Glutamatergic neuron (in vitro differentiated cells): ENCODE results near the gene AKR1C4. TPM values are rescaled to one million over a fixed set of nuclear protein-coding genes. Genes with fewer than 3 reads are reported as not detected.
"Not testable (repeated sequence)": the region's sequence is repeated elsewhere in the genome, so short reads cannot be mapped to it uniquely, and the experiment has no call there.

Experiments
- DNase-seq: peaks from one replicate; pipeline ENCODE4 v3.0.0; 2022
- H3K27ac Mint-ChIP-seq: one replicate; pipeline ENCODE4 v1.8.0; 2020; ENCODE audit warnings: mild to moderate bottlenecking, mixed read lengths, inconsistent platforms; ENCODE audit not compliant: unreplicated experiment
- H3K27me3 Mint-ChIP-seq: one replicate; pipeline ENCODE4 v1.8.0; 2020; ENCODE audit warnings: mild to moderate bottlenecking, moderate library complexity, mixed read lengths, inconsistent platforms; ENCODE audit not compliant: unreplicated experiment
- H3K36me3 Mint-ChIP-seq: one replicate; pipeline ENCODE4 v1.8.0; 2020; ENCODE audit warnings: mild to moderate bottlenecking, mixed read lengths, inconsistent platforms; ENCODE audit not compliant: unreplicated experiment
- H3K4me1 Mint-ChIP-seq: one replicate; pipeline ENCODE4 v1.8.0; 2020; ENCODE audit warnings: mild to moderate bottlenecking, low read depth, mixed read lengths, inconsistent platforms; ENCODE audit not compliant: unreplicated experiment
- H3K4me3 Mint-ChIP-seq: one replicate; pipeline ENCODE4 v1.8.0; 2020; ENCODE audit warnings: mild to moderate bottlenecking, mixed read lengths, inconsistent platforms; ENCODE audit not compliant: unreplicated experiment
- H3K9me3 Mint-ChIP-seq: one replicate; pipeline ENCODE4 v1.8.0; 2020; ENCODE audit warnings: mild to moderate bottlenecking, moderate library complexity, mixed read lengths, inconsistent platforms; ENCODE audit not compliant: unreplicated experiment
- CTCF ChIP-seq: fragments of 200-600 bp; sonication (generic); IDR thresholded peaks from one replicate; pipeline ENCODE4 v1.5.0; 2021; ENCODE audit not compliant: partially characterized antibody, unreplicated experiment
- total RNA-seq: library from RNA; stranded (reverse); fragmentation: NEBNext Ultra II Directional; extraction: Animal tissue kit (Norgen Biotek cat#: 25700); gene quantifications from one replicate; pipeline ENCODE4 v1.2.1, GENCODE V29; 2021; ENCODE audit not compliant: unreplicated experiment

The AKR1C4 gene
- total RNA-seq, 1 donor from 2014 or later: not detected

GRCh38 chr10:5199398-5199797 lies 2.8 kb downstream of the AKR1C4 start:
- no peak for TF ChIP-seq CTCF
- H3K27me3 Mint-ChIP-seq: no peaks in the 10 kb centered on the region
- DNase-seq: no peak
- H3K36me3 Mint-ChIP-seq: no peaks in the 10 kb centered on the region
- H3K9me3 Mint-ChIP-seq: no peaks in the 10 kb centered on the region
- no peak overlapping the region for H3K4me3 Mint-ChIP-seq
- no peaks in the 10 kb centered on the region for H3K4me1 Mint-ChIP-seq
- no peak overlapping the region for H3K27ac Mint-ChIP-seq

GRCh38 chr10:5206799-5207198 lies 10.2 kb downstream of the AKR1C4 start:
- peaks cover 6% of the 10 kb centered on the region for H3K9me3 Mint-ChIP-seq
- TF ChIP-seq CTCF: no peak
- no peaks in the 10 kb centered on the region for H3K27me3 Mint-ChIP-seq
- no peaks in the 10 kb centered on the region for H3K4me1 Mint-ChIP-seq
- no peak overlapping the region for H3K4me3 Mint-ChIP-seq
- peaks cover 6% of the 10 kb centered on the region for H3K36me3 Mint-ChIP-seq
- no peak for DNase-seq
- no peak overlapping the region for H3K27ac Mint-ChIP-seq

GRCh38 chr10:5209776-5210175 lies 13.1 kb downstream of the AKR1C4 start:
- not testable (repeated sequence) for H3K4me3 Mint-ChIP-seq, H3K4me1 Mint-ChIP-seq, H3K27me3 Mint-ChIP-seq, DNase-seq, H3K9me3 Mint-ChIP-seq, H3K36me3 Mint-ChIP-seq, H3K27ac Mint-ChIP-seq

GRCh38 chr10:5210261-5210660 lies 13.6 kb downstream of the AKR1C4 start:
- H3K9me3 Mint-ChIP-seq: not testable (repeated sequence)

DNA sequence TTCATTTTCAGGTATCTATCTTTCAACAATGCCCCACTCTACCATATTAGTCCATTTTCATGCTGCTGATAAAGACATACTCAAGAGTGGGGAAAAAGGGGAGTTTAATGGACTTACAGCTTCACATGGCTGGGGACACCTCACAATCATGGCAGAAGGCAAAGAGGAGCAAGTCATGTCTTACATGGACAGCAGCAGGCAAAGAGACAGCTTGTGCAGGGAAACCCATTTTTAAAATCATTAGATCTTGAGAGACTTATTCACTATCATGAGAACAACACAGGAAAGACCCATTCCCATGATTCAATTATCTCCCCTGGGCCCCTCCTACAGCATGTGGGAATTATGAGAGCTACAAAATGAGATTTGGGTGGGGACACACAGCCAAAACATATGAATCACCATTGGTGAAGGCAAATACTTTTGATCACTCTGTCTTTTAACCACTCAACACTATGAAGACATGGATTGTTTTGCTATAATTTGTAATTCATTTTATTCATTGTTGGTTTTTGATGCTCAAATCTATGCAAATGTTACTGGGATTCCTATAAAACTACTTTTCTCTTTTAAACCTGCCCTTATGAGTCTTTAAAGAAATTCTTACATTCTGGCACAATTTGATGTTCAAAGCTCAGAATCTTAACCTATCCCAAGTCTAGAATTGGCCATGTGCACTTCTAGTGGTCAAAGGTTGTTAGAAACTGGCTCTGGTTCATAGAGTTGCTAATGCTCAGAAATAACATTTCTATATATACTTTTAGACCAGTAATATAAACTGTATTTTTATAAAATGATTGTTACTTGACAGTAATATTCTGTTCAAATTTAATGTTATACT lies 15.3 kb downstream of the AKR1C4 start:
- Mint-ChIP-seq H3K4me1 (no peaks in the 10 kb centered on the region), H3K27me3 (no peaks in the 10 kb centered on the region), H3K27ac (no peak overlapping the region), H3K9me3 (peaks cover 6% of the 10 kb centered on the region), H3K4me3 (no peak overlapping the region), H3K36me3 (peaks cover 6% of the 10 kb centered on the region)
- no peak for TF ChIP-seq CTCF
- no peak for DNase-seq

More at GRCh38 chr10:5210261-5210660, 13.6 kb downstream of the AKR1C4 start:
- H3K4me3 Mint-ChIP-seq, DNase-seq, H3K27ac Mint-ChIP-seq, H3K36me3 Mint-ChIP-seq, H3K4me1 Mint-ChIP-seq, H3K27me3 Mint-ChIP-seq: not testable (repeated sequence)

- H3K27ac Mint-ChIP-seq: no peak overlapping the region
- no peaks in the 10 kb centered on the region for H3K9me3 Mint-ChIP-seq
- no peaks in the 10 kb centered on the region for H3K4me1 Mint-ChIP-seq
- no peaks in the 10 kb centered on the region for H3K36me3 Mint-ChIP-seq
- no peaks in the 10 kb centered on the region for H3K27me3 Mint-ChIP-seq
- no peak overlapping the region for H3K4me3 Mint-ChIP-seq
- no peak for DNase-seq
- no peak for TF ChIP-seq CTCF
Measured at GRCh38 chr10:5216801-5217200, 20.2 kb downstream of the AKR1C4 start.
